Dedifferentiated amniotic fluid mesenchymal stem cell (primary cell): ENCODE data around the gene SLC15A3.
A peak's percentile ranks its signal among the peaks of the same experiment; 100 is the strongest.

Source experiments
- DNase-seq: peaks from one replicate; pipeline ENCODE4 v3.0.0-alpha.2; 2016; ENCODE audit errors: extremely low spot score

SLC15A3 gene

DNA sequence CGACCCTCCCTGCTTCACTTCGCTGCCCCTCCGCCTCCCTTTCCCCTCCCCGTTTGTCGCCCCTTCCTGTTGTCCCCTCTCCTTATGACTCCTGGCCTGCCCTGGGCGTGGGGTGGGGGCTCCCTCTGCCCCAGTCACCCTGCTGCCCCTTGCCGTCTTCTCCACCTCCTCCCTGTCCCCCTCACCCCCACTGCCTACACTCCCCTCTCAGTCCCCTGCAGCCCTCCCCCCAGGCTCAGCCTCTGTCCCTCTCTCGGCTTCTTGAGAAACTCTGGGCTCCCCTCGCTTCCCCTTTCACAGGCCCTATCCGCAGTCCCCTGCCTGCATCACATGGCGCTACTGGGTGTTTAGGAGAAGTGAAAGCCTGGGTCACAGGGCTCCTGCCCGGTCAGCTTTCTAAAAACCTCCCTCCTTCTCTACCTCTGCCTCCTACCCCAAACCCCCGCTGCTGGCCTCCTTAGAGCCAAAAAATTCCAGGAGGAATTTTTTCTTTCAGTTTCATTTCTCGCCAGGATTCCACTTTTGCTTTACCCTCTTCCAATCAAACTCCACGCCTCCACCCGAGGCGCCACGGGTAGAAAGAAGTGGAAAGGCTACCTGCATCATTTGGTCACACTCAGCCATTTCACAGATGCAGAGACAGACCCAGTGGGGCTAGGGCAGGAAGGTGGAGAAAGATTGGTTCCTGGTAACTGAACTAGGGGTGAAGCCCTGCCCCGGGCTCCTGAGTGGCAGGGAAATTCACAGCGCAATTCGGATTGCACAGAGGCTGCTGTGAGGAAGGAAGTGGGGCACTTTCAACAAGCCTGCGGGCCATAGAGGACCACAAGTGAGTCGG is at the start of gene SLC15A3:
SLC15A3 (minus strand) TSS at position 273 of the 838 bp plus-strand sequence. CDS start 625 bp downstream, outside the sequence.
- peak; percentile 37 for DNase-seq

GRCh38 chr11:61000426-61000825 is 48.5 kb upstream of the SLC15A3 start:
- no peak for DNase-seq

DNA sequence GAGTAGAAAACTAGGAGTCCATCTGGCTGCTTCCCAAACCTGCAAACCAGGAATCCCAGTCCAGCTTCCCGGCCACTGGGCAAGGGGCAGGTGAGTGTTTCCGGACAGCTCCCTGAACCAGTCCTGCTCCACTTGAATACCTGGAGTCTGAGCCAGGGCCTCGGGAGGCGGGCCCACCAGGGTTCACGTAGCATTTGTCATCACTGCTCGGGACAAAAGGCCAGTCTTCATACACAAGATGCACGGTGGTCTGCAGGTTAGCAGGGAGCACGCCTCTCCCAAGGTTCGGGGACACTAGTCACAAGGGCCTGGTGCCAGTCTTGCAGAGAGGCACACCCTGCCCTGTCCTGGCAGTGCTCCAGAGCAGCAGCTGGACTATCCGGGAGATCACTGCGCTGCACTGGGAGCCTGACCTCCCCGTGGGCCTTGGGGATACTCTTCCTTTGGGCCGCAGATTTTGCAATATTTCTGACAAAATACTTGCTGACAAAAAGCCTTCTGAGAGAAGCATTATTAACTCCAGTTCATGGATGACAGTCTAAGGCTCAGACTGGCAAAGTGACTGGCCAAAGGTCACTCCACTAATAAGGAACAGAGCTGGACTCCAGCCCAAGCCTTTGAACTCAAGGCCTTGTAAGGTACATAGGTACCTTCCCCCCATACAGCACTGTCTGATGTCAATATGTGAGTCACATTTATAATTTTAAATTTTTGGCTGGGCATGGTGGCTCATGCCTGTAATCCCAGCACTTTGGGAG is 44.6 kb upstream of the SLC15A3 start:
- DNase-seq = no peak

GRCh38 chr11:60995798-60996197 is 43.8 kb upstream of the SLC15A3 start:
- no peak for DNase-seq

DNA sequence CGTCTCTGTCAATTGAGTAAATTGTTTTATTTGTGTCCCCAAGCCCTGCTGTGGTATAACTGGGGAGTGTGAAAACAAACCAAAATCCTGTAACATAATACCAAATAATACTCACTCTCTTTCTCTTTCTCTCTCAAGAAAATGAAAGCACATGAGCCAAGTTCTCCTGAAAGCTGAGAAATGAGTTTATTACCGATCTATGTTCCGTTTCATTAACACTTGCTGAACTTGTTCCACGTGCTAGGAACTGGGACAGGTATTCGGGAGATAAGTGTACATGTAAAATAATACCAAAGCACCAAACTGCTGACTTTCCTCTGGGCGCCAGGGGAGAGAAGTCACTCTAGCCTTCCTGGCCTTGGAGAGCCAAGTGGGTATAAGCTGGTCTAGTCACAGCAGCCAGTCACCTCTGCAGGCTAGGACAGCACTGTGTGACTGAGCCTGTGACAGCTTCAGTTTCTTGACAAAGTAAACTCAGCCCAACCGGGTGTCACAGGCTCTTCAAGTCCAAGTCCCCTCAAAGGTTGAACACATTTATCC is 42.6 kb upstream of the SLC15A3 start:
- no peak for DNase-seq

DNA sequence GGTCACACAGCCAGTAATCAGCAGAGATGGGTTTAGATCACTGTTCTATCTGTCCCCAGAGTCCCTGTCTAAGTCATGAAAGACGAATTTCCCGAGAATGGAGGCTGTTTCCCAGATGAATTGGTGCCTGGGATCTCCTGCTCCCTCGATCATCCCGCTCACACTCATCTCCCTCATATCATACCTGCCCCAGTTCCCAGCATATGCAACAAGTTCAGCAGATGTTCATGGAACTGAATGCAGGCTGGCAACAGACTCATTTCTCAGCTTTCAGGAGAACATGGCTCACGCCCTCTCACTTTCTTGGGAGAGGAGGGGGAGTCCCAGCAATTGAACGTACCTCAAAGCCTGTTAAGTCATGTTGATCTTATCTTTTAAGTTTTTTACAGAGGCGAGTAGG is 41.6 kb upstream of the SLC15A3 start:
- DNase-seq = no peak

DNA sequence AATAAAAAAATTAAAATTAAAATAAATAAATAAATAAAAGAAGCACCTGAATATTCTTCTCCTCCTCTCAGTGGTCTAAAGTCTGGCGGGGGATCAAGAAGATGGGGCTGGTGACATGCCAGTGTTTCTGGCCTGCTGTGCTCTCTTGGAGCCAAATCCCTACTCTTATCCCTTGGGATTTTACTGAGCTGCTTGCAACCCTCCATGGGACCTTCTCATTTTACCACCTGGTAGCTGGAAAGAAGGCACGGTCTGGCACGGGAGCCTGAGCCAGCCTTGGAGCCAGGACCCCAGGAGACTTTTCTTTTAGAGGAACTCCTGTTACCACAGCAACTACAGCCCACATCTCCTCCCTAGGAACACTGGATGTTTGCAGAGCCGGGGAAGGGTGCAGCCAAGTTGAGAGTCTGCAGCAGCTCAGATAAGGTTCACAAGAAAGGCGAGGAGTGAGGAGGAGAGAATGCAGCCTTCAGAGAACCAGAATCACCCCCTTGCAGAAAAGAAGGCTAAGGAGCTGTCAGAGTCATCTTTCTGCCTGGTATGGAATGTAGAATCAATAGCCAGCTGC is 41.0 kb upstream of the SLC15A3 start:
- DNase-seq = no peak

DNA sequence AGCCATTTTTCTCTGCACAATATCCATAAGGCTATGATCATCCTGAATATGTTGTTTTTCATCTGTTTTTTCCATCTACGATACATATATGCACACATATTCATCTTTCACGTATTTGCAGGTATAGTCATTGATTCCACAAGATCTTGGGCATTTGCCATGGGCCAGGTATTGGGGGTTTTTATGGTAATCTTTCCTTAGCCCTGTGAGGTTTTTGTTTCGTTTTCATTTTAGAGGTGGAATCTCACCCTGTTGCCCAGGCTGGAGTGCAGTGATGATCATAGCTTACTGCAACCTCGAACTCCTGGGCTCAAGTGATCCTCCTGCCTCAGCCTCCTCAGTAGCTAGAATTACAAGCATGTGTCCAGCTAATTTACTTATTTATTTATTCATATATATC is 39.5 kb upstream of the SLC15A3 start:
- no peak for DNase-seq

GRCh38 chr11:60989093-60989650 is 37.2 kb upstream of the SLC15A3 start:
- DNase-seq = no peak

GRCh38 chr11:60988658-60989057 is 36.7 kb upstream of the SLC15A3 start:
- no peak for DNase-seq

DNA sequence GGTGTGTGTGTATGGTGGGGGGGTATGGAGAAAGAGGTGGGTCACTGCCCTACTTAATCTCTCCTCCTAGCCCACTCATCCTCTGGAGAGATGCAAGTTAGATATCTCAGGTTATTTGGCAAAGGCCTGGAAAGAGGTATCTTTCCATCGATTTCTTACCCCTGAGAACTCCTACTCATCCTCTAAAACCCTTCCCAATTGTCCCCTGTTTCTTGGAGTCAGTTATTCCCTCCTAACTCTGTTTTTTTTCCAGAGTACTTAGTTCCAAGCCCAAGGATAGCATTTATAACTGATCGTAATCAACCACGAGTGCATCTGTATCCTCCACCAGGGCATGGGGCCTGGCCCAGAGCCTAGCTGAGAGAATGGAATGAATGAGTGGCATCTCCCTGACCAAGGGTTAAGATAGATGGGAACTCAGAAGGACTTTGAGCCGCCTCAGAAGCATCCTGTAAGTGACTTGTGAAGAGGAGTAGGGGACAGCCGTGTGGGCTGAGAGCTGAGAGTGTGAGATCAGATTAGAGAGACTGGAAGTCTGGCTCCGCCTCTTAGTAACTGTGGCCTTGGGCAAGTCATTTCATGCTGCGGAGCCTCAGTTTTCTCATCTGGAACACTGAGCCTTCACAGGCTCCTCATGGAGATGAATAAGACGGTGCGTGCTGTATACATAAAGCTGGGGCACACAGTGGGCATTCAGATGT is 35.8 kb upstream of the SLC15A3 start:
- DNase-seq = no peak

DNA sequence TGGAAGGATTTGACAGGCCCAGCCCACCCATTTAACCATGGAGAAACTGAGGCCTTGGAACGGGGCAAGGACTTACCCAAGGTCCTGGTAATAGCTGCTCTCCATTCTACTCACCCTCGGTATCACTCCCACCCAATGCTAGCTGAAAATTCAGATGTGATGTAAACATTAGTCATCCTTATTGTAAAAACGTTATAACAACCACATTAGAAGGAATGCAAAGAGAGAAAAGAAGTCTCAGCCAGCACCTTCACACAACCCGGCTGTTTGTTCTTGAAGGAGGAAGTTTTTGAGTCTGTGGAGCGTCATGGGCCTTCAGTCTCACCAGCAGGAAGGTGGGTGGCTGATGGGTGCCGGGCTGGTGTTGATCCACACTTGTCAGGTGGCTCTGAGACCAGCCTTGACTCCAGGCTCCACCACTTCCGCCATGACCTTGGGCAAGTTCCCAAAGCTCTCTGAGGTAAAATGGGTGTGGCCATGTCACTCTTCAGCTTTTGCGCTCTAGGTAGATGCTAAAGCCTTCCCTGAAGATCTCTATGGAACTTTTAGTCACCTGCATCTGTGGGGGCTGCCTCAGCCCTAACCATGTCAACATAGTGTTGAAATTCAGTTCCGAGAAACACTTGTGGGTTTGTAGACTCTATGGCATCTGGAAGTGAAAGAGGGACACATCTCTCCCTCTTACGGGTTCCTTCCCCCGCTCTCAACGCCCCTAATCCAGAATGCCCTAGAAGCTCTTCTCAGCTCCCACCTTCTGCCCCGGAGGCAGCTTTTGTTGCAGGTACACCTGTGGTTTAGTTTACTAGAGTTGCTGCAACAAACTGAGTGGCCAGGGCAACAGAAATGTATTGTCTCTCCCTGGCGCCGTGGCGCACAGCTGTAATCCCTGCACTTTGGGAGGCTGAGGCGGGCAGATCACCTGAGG is 34.3 kb upstream of the SLC15A3 start:
- DNase-seq = no peak

- no peak for DNase-seq
Observed at GRCh38 chr11:60985501-60985900, 33.5 kb upstream of the SLC15A3 start.

DNA sequence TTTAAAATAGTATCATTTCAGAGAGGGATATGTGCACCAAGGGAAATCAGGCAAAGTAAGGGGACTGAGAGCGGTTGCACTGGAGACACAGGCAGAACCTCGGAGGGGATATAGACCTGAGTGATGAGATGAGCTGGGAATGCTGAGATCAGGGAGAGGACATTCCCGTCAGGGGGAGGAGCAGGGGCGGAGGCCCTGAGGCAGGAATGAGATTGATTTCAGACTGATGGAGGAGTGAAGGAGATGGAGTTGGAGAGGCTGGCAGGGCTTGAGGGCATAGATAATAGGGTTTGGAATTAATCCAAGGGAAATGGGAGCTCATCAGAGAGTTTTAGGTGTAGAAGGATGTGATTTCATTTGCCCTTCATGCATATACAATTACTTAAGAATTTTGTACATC is 32.7 kb upstream of the SLC15A3 start:
- DNase-seq = no peak

DNA sequence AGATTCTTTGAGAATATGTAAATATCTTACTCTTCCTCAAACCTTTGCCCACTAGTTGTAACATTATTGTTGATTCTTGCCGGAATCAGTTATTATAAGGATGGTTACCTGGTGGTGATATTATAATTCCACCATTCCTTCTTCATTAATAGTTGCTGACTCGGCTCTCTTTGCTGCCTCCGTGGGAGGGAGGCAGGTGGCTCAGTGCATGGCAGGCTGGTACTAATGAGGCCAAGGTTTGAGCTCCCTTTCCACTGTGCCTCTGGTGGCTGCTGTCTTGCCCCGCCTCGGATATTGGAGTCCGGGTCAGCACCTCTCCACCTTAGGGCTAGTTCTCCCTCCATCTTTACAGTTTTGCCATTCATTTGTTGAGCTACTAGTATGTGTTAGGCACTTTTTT is 32.2 kb upstream of the SLC15A3 start:
- no peak for DNase-seq

GRCh38 chr11:60982184-60982583 is 30.2 kb upstream of the SLC15A3 start:
- no peak for DNase-seq

DNA sequence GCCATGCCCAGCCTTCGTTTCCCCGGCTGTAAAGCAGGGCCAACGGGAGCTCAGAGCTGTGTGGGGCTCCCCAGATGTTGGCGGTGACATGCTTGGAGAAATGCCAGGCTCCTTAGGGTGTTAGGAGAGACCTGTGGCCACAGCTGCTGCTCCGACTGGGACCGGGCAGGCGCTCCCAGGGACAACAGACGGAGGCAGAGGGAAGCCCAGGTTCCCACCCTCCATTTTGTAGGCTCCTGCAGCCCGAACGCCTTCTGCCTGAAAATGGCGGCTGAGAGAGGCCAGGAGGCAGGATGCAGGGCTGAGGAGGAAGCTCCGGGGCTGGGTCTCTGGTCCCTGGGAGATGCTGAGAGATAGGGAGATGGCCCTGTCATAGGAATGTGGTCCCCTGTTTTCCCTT is 29.5 kb upstream of the SLC15A3 start:
- no peak for DNase-seq

- DNase-seq = no peak
Observed at GRCh38 chr11:60978546-60979380, 26.8 kb upstream of the SLC15A3 start.

DNA sequence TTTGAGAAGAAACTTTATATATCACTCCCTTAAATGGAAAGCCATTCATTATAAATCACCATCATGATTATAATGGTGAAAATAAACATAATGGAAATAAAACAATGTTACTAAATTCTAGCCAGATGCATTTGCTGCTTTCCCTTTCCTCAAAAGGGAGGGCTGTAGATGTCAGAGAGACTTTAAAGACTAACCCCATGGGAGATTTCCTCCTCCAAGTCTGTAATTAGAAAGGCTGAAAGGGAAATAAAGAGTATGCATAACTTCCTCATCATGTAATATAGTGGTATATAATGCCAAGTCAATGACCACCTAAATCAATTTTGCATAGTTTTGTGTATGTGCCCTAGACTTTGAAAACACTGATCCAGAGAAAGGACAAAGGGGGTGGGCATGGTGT is 25.9 kb upstream of the SLC15A3 start:
- no peak for DNase-seq

GRCh38 chr11:60977224-60977623 is 25.2 kb upstream of the SLC15A3 start:
- no peak for DNase-seq
